GM19467 (cell line): ENCODE measurements around the gene AWAT2.

ENCODE experiments used
- ATAC-seq: cut with Tn5 transposase; IDR thresholded peaks from one replicate; pipeline ENCODE4 v1.9.1; 2021; ENCODE audit warnings: mild to moderate bottlenecking, moderate library complexity; ENCODE audit not compliant: unreplicated experiment

AWAT2 gene, protein sequence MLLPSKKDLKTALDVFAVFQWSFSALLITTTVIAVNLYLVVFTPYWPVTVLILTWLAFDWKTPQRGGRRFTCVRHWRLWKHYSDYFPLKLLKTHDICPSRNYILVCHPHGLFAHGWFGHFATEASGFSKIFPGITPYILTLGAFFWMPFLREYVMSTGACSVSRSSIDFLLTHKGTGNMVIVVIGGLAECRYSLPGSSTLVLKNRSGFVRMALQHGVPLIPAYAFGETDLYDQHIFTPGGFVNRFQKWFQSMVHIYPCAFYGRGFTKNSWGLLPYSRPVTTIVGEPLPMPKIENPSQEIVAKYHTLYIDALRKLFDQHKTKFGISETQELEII

DNA sequence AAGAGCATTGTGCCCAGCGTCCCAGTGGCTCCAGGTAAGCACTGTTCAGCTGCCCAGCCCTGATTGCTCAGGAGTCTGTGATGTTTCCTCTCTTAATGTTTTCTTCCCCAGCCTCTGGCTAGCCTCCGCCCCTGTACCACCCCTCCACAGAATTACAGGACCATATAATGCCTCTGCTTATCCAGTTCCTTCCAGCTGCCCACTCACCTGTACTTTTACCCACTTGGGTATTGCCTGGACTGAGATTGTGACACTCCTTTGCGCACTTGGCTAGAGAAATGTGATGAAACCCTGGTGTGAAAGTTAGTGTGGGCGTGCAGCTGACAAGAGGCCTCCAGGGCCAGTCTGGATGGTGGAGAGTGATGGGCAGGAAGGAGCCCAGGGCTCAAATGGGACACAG is at the start of gene AWAT2:
AWAT2 (minus strand) TSS at position 14 of the 400 bp plus-strand sequence; CDS start at position 8, 6 bp downstream.
- ATAC-seq: no peak

DNA sequence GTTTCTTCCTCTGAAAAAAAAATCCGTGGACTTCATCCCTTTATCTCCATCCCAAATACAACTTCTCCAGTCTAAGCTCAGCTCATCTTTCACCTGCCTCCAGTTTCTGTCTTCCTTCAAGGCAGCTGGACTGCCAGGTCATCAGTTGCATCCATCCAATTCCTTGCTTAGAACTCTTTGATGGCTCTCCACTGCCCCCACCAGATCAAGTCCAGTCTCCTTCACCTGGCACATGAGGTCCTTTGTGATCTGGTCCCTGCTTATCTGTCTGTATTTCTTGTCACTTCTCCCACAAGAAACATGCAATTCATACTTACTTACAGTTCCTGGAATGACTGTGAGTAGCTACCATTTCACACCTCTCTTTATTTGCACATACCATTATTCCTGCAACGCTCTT is 46.3 kb upstream of the AWAT2 start:
- ATAC-seq: no peak

DNA sequence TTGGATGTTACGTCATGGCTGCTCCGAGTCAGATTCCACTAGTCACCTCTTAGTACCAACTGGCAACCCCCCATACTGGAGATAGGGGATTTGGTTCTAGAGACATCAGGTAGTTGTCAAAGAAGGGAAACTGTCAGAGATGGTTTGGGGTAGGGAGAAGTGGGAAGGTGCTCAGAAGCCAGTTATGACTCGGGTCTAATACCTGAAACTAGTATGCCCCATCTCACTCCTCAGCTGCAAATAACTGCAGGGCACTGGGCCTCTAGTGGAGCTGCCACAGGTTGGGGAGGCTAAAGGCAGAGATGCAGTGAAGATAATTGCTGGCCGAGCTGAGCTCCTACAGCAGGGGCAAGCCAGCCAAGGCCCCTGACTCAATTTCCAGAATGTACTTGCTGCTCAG is 42.5 kb upstream of the AWAT2 start:
- ATAC-seq: no peak

DNA sequence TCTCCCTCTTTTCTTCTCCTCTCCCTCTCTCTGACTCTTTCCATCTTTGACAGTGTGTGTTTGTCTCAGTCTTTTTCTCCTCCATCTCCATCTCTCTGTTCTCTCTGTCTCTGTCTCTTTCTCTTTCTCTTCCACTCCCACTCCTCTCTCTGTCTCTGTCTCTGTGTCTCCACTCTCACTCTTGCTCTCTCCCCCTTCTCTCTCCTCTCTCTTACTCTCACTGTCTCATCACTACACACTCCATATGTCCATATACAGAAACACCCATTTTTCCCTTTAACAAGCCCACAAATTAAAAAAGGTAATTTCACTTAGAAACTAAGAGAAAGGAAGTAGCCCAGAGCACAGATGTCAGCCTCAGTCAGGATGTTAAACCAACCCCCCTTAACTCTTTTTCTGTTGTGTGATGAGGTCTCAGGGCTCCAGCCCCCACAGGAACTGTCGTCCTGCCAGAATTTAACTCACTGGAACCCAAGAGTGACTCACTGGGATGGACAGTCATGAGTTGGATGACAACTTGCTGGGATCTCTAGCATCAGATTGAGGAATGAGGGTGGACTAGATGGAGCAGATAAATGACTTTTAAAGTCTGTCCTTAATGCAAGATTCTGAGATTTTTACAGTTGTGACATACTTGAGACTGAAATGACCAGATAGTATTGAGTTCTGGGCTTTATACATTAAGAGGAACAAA is 40.0 kb upstream of the AWAT2 start:
- no peak for ATAC-seq

DNA sequence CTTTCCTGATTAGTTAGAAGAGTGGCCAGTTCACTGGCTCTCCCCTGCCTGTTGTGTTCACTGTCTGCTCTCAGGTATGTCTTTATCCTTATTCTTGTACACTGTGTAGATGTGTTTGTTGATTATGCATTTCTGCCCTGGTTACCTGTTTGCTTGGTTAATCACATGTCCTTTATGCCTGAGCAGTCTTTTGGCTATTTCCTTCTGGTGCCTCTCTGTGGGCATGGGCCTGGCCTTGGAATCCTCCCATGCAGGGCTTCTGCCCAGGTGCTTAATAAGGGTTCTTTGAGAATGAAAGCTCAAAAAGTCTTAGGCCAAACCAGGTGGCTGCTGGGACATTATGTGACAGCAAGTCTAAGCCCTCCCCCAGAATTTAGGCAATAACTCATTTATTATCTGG is 39.0 kb upstream of the AWAT2 start:
- ATAC-seq: no peak

DNA sequence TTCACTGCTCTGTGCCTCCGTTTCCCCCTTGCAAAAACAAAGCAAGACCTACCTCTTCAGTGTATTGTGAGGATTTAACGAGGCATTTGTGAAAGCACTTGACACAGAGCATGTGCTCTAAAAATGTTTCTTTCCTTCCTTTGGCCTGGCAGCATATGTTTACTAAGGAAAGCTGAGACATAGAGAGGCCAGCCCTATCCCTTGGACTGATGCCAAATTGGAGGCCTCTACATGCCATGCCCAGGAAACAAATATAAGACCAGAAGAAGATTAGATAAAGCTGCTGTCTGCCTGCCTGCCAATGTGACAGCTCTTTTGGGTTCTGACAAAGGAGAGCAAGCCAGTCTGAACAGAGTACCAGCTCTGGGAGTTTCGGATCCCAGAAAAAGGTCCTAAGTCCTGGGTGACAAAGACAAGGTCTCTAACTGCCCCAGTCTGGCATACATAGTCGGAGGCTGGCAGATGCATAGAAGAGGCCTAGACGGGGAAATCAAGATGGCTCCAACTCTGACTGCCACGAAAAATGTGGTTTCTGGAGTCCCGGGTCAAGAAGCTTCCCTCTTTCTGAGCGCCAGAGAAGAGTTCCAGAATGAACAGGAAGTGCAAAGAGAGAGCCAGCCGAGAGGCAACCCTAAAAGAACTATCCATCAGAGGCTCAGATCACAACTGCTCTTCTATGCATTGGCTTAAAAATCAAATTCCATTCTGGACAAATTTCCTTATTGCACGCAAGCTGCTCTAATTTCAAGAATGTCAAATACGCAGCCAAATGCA is 38.3 kb upstream of the AWAT2 start:
- no peak for ATAC-seq

DNA sequence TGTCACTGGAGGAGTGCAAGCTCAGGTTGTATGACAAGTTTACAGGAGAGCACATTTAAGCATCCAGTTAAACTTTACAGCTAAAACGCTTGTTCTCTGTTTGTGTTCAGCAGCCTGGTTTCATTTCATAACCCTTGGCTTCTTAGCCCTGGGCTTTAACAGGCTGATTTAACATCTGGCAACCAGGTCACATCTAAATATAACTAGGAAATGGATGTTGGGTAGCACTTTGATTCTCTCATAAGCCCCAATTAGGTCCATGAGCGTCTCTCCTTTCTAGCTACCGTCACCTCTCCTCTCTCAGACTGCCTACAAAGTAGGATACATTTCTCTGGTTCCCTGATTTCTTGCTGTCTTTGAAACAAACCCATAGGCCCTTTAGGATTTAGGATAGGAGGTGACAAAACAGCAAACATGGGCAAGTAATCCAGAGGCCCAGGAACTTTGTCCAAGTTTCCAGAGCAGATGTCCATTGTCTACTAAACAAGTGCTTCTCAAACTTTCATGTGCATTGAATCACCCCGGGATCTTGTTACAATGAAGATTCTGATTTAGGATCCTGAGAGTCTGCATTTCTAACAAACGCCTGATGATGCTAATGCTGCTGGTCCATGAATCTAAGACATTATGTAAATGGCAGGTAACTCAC is 35.0 kb upstream of the AWAT2 start:
- no peak for ATAC-seq

DNA sequence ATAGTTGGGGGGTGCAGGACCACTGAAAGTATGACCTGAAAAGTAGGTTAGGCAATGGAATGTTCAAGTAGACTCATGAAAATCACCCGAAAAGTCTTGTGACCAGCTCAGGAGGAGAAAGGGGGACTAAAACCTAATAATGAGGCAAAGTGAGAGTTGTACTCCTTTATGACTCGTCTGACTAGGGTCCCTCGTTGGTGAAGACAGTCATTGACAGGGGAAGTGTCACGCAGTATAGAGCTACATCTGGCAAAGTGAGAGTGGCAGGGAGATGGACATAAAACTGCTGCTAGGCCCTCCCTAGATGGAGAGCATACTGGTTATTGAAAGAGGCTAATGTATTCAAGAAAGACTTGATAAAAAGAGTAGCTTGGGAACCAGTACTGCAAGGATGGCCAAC is 33.0 kb upstream of the AWAT2 start:
- ATAC-seq: no peak

DNA sequence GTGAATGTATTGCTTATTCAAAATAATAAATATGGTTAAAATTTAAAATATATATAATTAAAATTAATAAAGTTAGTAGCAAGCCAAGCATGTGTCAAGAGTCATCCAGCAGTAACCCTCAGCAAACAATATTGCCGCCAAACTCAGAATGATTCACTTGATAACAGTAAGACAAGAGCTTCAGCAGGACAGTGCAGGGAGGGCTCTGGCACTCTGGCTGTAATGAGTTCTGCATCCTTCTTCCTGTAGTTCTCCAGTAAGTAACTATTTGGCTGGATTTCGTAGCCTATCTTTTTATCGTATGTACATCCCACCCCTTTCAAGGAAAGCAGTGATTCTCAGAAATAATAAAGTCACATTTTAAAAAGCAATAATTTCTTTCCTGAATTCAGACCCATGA is 30.1 kb upstream of the AWAT2 start:
- no peak for ATAC-seq

DNA sequence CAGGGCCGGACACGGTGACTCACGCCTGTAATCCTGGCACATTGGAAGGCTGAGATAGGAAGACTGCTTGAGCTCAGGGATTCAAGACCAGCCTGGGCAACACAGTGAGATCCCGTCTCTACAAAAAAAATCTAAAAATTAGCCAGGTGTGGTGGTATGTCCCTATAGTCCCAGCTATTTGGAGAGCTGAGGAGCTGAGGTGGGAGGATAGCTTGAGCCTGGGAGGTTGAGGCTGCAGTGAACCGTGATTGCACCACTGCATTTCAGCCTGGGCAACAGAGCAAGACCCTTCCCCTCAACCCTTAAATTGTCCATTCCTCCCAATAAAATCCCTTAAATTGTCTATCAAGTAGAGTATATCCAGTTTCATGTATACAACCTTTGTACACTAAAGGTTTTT is 29.6 kb upstream of the AWAT2 start:
- no peak for ATAC-seq

DNA sequence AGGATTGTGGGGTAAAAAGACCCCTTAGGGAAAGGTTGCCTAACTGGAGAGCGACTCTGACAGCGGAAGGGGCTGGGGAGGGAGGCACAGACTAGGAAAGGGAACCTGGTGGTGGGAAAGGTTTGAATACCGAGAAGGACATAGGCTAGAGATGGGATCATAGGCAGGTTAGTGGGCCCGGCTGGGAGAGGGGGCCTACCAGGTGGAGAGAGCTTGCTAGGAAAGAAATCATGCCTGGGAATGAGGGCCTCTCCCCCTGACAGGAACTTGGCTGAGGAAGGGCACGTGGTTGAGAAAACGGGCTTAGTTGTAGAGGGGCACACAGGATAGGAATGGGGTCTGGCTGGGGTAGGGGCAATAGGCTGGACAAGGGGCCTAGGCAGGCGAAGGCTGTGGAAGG is 16.9 kb upstream of the AWAT2 start:
- no peak for ATAC-seq

DNA sequence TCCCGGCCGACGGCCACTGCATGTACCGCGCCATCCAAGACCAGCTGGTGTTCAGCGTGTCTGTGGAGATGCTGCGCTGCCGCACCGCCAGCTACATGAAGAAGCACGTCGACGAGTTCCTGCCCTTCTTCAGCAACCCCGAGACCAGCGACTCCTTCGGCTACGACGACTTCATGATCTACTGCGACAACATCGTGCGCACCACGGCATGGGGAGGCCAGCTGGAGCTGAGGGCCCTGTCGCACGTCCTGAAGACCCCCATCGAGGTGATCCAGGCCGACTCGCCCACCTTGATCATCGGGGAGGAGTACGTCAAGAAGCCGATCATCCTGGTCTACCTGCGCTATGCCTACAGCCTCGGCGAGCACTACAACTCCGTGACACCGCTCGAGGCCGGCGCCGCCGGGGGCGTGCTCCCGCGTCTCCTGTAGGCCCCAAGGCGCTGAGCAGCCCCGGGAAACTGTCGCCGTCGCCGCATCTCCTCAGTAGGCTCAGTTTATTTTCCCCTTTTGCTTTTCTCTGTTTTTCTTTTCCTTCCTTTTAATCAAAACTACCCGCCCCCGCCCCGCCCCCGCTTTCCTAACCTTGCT is 13.3 kb upstream of the AWAT2 start:
- no peak for ATAC-seq

DNA sequence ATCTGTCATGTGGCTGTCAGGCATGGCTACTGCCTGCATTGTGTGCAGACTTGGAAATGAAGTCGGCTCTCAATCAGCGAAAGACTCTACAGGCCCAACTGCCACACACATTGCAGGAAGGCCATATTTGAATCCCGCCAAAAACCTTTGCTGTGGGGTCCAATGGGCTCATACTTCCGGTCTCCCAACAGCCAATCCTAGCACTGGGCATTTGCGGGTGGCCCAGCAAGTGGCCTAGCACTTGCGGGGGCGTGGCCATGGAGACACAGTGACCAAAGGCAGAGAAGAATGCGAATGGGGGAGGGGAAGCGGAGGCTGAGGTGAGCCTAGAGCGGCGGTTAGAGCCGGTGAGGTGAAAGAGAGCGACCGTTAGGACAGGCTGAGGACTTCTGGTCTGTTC is 12.3 kb upstream of the AWAT2 start, which contains the start of gene OTUD6A:
OTUD6A (plus strand) TSS at position 382 of the 400 bp plus-strand sequence. CDS start 68 bp downstream, outside the sequence.
- ATAC-seq: no peak

DNA sequence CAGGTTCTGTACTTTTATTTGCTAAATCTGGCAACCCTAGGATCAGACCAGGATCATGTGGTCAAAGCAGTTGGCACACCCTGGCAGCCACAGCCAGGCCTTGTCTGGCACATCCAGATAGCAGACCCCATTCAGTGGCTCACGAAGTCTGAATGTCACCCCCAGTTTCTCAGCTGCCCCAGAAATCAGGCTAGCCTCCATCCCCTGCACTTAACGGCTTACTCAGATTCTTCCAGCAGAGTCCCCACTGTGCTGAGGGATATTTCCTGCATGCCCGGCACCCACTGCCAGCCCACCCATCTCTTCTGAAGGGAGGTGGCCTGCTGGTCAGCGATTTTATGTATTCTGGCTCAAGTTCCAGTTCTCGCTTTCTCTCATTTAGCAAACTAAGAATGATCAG is 4.7 kb upstream of the AWAT2 start:
- ATAC-seq: no peak

DNA sequence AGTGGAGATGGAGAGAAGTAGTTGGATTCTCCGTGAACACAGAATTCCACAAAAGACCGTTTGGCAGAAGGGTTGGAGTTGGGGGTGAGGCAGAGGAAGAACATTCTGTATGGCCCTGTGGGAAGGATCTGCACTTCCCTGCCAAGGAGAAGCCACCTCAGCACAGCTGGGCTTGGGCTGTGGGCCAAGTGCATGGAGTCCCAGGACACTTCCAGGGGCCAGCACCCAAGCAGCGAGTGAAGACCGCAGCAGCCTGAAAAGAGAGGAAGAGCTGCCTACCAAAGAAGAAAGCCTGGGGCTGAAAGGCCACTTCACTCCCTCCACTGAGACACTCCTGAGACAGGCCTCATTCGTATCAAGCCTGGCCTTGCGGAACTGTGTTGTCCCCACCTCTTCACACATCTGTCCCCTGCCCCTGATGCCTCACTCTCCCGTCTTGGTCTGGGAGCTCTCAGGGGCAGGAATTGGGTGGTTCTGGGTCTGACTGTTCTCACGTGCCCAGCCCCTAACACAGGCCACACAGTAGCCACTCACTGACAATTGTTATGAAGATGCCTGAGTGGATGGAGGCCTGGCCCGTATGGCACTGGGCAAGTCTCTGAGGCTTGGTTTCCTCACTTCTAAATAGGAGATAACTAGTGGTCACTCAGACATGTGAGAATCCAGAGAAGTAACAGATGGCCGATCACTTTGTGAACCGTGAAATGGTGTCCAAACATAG is 3.3 kb upstream of the AWAT2 start:
- ATAC-seq: no peak

DNA sequence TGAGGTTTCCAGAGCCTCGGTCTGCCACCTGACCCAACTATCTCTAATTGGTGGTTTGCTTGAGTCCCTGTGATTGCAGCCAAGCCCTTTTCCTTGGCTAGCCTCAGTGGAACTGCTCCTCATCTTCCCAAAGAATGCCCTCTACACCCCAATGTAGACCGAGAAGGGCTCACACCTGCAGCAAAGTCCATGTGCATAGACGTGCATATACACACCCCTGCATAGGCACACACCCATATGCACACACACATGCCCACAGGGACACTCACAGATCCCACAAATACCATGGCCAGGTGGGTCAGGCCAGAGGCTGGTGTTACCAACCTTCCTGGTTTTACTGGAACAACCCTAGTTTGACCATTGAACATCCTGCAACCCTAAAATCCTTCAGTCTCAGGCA is 332 bp downstream of the AWAT2 start:
- ATAC-seq: no peak

DNA sequence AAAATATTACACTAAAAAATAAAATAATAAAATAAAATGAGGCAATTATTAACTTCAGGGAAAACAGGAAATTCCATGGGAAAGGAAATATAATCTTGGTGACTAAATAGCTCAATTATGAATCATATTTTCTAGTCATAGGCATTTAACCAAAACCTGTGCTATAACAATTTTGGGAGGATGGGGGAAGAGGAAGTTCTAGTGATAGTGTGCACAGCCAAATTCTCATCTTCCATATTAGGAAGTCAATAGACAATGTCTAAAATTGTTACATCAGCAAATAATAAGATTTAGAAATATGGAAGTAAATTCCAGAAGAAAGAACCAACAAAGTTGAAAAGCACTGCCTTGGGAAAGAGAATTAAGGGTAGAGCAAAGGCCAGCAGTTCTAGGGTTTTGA is 2.8 kb downstream of the AWAT2 start:
- ATAC-seq: no peak

DNA sequence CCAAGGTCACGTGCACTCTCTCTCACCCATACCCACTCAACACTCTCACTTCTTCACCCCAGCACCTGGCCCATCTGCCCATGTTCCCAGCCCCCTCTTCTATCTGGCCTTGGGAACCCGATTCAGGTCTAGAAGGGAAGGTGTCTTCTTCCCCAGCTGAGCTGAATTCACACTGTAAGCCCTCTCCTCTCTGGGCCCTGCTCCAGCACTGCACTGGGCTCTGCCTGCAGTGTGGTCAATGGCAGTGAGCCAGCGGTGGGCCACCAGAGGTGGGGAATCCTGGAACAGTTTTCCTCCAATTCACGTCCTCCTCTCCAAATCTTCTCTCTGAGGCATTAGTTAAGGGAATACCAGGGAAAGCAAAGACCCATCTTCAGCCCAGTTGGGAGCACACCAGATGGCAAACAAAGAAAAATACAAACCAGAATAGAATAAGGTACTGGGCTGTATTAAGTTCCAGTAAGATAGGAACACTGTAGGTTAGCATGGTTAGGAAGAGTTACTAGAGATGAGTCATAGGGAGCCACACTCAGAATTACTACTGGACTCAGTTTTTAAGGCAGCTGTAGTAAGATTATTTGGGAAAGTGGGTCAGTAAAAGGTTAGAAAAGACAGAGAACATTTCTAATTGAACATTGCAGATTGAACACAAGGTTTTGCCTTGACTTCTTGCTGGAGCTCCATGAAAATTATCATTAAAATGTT is 5.0 kb downstream of the AWAT2 start:
- no peak for ATAC-seq

DNA sequence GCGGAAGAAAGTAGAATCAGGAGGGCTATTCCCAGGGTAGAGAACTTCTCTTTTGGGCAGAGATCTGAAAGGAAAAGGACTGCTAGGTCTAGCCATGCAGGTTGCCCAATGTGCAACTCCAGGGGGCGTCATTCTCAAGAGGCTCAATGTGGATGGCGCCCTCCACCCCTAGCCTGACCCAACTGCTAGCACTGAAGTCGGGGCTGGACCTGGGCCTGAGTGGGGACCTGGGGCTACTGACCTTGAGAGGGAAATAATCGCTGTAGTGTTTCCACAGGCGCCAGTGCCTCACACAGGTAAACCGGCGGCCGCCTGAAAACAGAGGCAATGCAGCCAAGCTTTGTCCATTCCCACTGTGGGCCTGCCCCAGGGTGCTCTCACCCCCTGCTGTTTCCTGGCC is 6.1 kb downstream of the AWAT2 start:
- no peak for ATAC-seq
